Measurements from ENCODE around the gene G3BP2. TPM values are rescaled to one million over a fixed set of nuclear protein-coding genes. Genes with fewer than 3 reads are reported as not detected.
"Not testable (repeated sequence)": the region's sequence is repeated elsewhere in the genome, so short reads cannot be mapped to it uniquely, and the experiment has no call there.

Gene G3BP2
- total RNA-seq, 4 donors from 2014 or later: 123 to 226 (median 132) TPM

DNA sequence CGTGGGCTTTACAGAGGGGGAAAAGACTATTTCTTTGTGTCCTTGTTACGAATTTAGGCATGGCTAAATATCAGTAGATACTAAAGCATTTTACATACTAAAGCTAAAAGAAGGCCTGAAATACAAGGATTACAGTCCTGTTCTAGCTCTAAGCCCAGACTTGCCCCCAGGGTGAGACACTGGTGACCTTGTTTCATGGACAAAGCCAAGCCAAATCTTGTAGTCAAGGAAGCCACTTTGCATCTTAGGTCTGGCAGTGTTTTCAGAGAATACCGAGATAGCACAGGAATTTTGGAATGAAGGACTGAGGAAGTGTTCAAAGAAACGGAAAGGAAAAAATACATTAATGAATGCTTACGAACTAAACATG lies 733 bp upstream of the G3BP2 start:
- Histone ChIP-seq H3K9me3 (no peaks in the 10 kb centered on the region), H3K27ac (peak overlapping the region; percentile 96 to 99 (median 98)), H3K4me3 (peak overlapping the region; percentile 56 to 98 (median 76)), H3K27me3 (no peaks in the 10 kb centered on the region), H3K36me3 (no peaks in the 10 kb centered on the region), H3K4me1 (peaks cover 37% of the 10 kb centered on the region in 2 donors)
- intact Hi-C loops (cut with DNase I; ENCODE audit: low total_unique reads) (loop anchor here (1.0 to 10.0 kb wide), 4 partner anchors 23 to 521 kb away; partner anchors contain the start of gene USO1), in situ Hi-C loops (cut with MboI; ENCODE audit: low sequenced_read_pairs in 4 of 4) (loop anchor here in 2 of 4 donors (5.0 to 25.0 kb wide), 2 partner anchors 48 to 88 kb away; partner anchors contain the start of gene USO1 (in 1 of the 2))
- ATAC-seq: no peak
- no peak for DNase-seq
- TF ChIP-seq POLR2A (IDR thresholded peaks at IDR 0.05): no peak
- TF ChIP-seq, protein P1, sequence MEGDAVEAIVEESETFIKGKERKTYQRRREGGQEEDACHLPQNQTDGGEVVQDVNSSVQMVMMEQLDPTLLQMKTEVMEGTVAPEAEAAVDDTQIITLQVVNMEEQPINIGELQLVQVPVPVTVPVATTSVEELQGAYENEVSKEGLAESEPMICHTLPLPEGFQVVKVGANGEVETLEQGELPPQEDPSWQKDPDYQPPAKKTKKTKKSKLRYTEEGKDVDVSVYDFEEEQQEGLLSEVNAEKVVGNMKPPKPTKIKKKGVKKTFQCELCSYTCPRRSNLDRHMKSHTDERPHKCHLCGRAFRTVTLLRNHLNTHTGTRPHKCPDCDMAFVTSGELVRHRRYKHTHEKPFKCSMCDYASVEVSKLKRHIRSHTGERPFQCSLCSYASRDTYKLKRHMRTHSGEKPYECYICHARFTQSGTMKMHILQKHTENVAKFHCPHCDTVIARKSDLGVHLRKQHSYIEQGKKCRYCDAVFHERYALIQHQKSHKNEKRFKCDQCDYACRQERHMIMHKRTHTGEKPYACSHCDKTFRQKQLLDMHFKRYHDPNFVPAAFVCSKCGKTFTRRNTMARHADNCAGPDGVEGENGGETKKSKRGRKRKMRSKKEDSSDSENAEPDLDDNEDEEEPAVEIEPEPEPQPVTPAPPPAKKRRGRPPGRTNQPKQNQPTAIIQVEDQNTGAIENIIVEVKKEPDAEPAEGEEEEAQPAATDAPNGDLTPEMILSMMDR (IDR thresholded peaks at IDR 0.05 in 4 of 5, conservative IDR thresholded peaks at IDR 0.05 in 1 of 5): no peak

DNA sequence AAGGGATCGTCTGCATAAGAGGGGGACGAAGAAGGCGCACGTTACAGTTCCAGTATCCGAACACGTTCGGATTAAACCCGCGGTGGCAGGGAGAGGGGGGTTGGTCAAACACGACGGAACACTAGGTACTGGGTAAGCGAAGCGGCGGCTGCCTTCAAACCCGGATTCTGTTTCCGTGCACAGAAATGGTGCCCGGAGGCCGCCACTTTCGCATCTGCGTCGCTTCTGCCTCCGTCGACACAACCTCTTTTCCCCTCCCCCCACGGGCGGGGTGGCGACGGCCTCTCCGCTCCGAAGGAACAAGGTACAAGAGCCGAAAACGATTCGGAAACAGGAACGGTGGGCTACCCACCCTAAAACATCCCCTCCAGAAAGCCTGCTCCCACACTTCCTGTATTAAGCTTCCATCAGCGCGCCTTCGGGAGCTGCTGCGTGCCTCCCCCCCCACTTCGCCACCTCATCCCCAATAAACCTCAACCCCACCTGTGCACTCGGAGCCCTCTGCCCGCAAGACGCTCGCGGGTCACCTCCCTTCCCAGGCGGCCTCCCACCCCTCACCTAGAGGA lies 667 bp downstream of the G3BP2 start:
- Histone ChIP-seq H3K4me1 (peaks cover 50% of the 10 kb centered on the region in 2 donors), H3K4me3 (peak overlapping the region; percentile 80 to 98 (median 95)), H3K27me3 (no peaks in the 10 kb centered on the region), H3K27ac (peak overlapping the region; percentile 96 to 99 (median 98)), H3K9me3 (no peaks in the 10 kb centered on the region), H3K36me3 (no peaks in the 10 kb centered on the region)
- intact Hi-C loops (cut with DNase I; ENCODE audit: low total_unique reads) (loop anchor here (1.0 to 10.0 kb wide), 4 partner anchors 24 to 522 kb away; partner anchors contain the start of gene USO1), in situ Hi-C loops (cut with MboI; ENCODE audit: low sequenced_read_pairs in 4 of 4) (loop anchor here in 2 of 4 donors (5.0 to 25.0 kb wide), 2 partner anchors 50 to 90 kb away; partner anchors contain the start of gene USO1 (in 1 of the 2))
- TF ChIP-seq, protein P1 (IDR thresholded peaks at IDR 0.05 in 4 of 5, conservative IDR thresholded peaks at IDR 0.05 in 1 of 5): no peak
- no peak for TF ChIP-seq POLR2A (IDR thresholded peaks at IDR 0.05)
- DNase-seq (peak; percentile 58 to 78), ATAC-seq (peak; percentile 48 to 59)

DNA sequence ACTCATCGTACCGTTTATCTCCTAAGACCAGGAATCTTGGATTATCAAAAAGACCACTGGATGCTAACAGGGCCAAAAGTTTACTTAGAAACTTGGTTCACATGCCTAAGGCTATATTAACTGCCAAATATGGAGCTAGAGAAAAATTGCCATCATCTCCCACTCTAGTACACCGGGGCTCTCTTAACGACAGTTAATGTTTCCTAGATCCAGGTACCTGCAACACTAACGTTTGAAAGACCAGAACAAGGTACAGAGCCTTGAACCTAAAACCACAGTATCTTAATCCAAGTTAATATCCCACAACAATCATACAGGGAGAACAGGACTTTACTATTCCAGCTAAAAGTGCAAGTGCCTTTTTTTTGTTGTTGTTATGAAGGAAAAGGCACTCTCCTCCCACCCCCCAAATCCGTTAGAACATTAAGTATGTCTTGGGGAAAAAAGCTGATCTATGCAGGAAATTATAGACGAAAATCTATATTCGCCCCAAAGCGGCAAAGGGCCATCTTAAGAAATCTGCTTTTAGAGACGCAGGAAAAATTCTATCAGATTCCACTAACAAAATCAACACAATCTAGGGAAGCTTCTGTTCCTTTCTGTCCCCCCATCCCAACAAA lies 1.3 kb downstream of the G3BP2 start:
- Histone ChIP-seq H3K4me3 (peak overlapping the region; percentile 80 to 98 (median 95)), H3K27ac (peak overlapping the region; percentile 96 to 99 (median 98)), H3K36me3 (no peaks in the 10 kb centered on the region), H3K27me3 (no peaks in the 10 kb centered on the region), H3K4me1 (peaks cover 53 to 56% of the 10 kb centered on the region in 2 donors), H3K9me3 (no peaks in the 10 kb centered on the region)
- ATAC-seq (no peak), DNase-seq (no peak)
- in situ Hi-C loops (cut with MboI; ENCODE audit: low sequenced_read_pairs in 4 of 4) (loop anchor here in 2 of 4 donors (5.0 to 25.0 kb wide), 2 partner anchors 50 to 90 kb away; partner anchors contain the start of gene USO1 (in 1 of the 2)), intact Hi-C loops (cut with DNase I; ENCODE audit: low total_unique reads) (loop anchor here (2.0 to 10.0 kb wide), 3 partner anchors 25 to 523 kb away; no protein-coding TSS in a partner anchor)
- TF ChIP-seq, protein P1 (IDR thresholded peaks at IDR 0.05 in 4 of 5, conservative IDR thresholded peaks at IDR 0.05 in 1 of 5): no peak
- no peak for TF ChIP-seq POLR2A (IDR thresholded peaks at IDR 0.05)

DNA sequence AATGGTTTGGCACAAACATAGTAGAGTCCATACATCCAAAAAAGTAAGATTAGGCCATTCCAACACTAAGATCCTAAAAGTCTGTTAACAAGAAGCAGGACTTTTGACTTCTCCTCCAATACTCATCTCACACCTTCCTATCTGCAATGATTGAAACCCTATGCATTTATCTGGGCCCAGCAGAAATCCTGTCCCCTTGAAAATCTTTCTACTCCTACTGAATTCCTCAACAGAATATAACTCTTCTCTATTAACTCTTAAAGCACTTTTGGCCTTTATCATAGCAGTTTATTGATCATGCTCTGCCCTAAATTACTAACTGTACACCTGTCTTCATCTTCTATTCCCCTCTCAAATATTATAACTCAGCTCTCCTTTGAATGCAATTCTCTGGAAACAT lies 4.6 kb downstream of the G3BP2 start:
- no peak for TF ChIP-seq POLR2A (IDR thresholded peaks at IDR 0.05)
- TF ChIP-seq, protein P1 (IDR thresholded peaks at IDR 0.05 in 4 of 5, conservative IDR thresholded peaks at IDR 0.05 in 1 of 5): no peak
- Histone ChIP-seq H3K9me3 (no peaks in the 10 kb centered on the region), H3K4me1 (peaks cover 56 to 69% of the 10 kb centered on the region in 2 donors), H3K36me3 (no peaks in the 10 kb centered on the region), H3K4me3 (no peak overlapping the region), H3K27ac (peak overlapping the region in 3 of 4 donors; percentile 7 to 99 (median 96)), H3K27me3 (no peaks in the 10 kb centered on the region)
- ATAC-seq: no peak
- in situ Hi-C loops (cut with MboI; ENCODE audit: low sequenced_read_pairs in 4 of 4): loop anchor here in 1 of 4 donors (25.0 kb wide), 1 partner anchor 94 kb away; no protein-coding TSS in a partner anchor
- intact Hi-C loops (cut with DNase I; ENCODE audit: low total_unique reads): no loop called here
- no peak for DNase-seq

DNA sequence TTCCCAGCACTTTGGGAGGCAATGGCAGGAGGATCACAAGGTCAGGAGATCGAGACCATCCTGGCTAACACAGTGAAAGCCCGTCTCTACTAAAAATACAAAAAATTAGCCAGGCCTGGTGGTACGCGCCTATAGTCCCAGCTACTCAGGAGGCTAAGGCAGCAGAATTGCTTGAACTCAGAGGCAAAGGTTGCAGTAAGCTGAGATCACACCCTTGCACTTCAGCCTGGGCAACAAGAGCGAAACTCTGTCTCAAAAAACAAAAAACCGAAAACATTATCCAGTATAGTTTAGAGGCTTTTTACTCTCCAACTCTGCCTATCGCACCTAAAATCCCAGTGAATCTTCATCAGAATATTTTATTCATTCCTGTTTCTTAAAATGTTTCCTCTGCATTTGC lies 5.6 kb downstream of the G3BP2 start:
- Histone ChIP-seq H3K27ac (peak overlapping the region in 2 of 4 donors; percentile 7 to 96), H3K4me1 (peaks cover 61 to 74% of the 10 kb centered on the region in 2 donors)
- H3K9me3 ChIP-seq; DNase-seq; H3K27me3 ChIP-seq; ATAC-seq; intact Hi-C loops (cut with DNase I; ENCODE audit: low total_unique reads); H3K4me3 ChIP-seq; H3K36me3 ChIP-seq: not testable (repeated sequence)
- in situ Hi-C loops (cut with MboI; ENCODE audit: low sequenced_read_pairs in 4 of 4): loop anchor here in 1 of 4 donors (25.0 kb wide), 1 partner anchor 95 kb away; no protein-coding TSS in a partner anchor

Measured in gastrocnemius medialis (tissue), 4 donors.